ENCODE data around the gene MRPL18.
"Not testable (repeated sequence)": the region's sequence is repeated elsewhere in the genome, so short reads cannot be mapped to it uniquely, and the experiment has no call there.

MRPL18 gene

DNA sequence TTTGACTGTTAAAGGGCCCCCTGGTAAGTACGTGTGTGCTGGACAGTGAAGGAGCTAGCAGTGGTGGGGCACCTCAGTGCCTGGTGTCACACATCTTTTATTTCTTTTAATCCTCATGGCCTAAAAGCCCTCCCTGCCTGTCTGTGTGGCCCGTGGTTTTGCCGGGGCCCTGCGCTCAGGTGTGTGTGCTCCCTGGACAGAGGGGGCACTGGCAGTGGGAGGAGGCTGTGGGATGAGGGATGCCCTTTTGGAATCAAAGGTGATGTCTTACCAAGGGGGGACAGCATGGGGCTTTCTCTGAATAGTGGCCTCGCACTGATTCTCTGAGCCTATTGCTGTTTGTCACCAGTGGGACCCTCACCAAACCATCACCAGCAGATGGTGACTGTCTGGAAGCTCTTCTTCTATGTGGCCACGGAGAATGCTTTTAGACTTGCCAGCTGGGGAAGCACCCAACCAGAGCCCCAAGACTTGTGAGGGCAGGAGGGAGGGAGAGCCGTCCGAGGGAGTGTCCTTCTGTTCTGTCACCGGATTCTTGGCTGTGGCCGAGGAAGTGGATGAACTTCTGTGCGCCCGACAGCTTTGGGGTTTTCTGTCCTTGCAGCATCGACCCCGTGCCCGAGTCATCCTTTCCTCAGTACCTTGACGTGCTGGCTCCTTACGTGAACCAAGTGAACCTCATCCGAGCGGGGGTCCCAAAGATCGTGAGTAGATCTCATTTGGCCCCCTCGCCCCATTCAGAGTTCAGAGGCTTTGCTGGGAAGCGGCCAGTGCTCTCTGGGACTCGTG is 27.9 kb downstream of the MRPL18 start:
- DNase-seq, result no peak

DNA sequence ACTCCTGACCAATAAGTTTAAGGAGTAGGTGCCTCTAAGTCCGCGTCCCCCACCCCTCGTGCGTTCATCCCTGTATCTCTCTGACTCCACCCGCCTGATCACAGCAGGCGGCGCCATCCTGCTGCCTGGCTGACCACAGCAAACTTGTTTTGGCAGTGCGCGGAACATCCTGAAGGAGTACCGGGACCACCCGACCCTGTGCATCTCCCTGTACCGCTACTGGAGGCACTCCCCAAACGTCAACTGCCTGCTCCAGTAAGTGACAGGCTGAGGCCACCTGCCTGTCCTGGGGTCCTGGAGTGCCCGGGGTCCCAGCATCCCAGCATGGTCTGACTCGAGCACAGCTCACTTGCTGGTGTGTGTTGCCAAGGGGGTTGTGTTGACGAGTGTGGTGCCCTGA is 28.8 kb downstream of the MRPL18 start:
- DNase-seq, result no peak

DNA sequence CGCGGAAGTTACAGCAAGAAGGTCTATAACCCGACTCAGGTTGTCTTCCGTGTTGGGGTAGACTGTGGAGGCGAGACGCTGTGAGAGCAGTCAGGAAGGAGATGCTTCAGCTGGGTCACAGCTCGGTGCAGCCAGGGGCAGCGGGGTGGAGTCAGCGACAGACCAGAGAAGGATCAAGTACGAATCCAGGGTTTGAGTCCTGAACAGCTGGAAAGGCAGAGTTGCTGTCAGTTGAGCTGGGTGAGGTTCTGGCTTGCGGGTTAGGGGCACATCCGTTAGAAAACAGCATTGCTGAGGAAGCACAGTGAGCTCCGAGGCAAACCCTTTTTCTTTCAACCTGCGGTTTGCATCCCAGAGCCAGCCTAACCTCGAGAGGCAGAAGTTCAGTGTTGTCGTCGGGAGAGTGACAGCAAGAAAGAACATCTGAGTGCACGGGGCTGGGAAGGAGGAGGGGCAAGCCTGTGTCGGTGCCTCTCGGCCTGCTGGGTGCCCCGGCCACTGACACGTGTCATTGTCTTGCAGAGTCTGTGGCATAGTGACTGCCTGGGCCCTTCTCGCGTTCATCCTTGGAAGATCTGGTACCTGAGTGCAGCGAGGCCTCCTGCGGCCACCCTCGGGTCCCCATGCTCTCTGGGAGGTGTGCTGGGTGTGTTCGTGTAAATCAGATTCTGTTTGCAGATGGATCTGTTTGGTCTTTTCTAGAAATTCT is 29.8 kb downstream of the MRPL18 start:
- no peak for DNase-seq

DNA sequence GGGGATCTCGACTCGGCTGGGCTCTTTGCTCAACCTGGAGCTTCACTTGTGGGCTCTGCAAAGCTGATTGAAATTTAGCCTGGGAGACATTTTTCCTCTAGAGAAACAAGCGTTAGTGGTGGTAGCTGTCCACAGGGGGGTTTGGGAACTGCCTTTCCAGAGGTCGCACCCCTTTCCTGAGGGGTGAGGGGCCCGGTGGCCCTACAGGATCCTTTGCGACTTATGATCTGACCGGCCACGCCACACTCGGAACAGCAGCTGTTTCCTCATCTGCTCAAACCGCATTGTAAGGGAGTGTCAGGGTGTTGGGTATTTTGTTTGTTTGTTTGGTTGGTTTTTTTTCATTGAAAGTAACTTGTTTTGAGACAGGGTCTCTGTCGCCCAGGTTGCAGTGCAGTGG is 30.9 kb downstream of the MRPL18 start:
- no peak for DNase-seq

DNA sequence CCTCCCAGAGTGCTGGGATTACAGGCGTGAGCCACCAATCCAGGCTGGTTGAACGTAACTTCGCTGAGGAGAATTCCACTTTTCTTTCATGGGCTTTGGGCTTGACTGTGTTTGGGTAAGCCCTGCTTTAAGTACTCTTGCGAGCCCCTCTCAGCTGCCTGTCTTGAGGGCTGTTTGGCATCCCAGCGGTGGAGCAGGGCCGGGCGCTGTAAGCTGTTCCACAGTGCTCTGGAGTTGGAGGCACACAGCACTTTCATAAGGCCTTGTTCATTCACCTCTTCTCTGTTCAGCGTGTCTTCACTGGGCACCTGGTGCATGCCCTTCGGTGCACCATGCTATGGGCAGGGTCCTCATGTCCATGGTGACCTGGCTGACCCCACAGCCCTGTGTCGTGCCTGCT is 31.5 kb downstream of the MRPL18 start:
- DNase-seq, result no peak

DNA sequence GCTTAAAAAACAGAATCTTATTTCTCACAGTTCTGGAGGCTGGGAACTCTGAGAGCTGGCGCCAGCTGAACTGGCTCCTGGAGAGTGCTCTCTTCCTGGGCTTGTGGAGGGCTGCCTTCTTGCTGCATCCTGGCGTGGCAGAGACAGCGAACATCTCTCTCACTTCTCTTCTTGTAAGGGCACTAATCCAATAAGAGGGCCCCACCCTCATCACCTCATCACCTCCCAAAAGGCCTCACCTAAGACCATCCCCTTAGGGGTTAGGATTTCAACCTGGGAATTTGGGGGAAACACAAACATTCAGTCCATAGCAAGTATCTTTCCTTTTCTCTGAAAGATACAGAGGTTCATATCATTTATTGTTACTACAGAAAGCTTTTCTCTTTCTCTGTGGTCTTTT is 33.7 kb downstream of the MRPL18 start:
- DNase-seq, result no peak

DNA sequence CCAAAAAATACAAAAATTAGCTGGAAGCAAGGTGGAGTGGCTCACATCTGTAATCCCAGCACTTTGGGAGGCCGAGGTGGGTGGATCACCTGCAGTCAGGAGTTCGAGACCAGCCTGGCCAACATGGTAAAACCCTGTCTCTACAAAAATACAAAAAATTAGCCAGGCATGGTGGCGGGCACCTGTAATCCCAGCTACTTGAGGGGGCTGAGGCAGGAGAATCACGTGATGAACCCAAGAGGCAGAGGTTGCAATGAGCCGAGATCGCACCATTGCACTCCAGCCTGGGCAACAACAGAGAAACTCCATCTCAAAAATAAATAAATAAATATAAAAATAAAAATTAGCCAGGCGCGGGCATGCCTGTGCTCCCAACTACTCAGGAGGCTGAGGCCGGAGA is 34.4 kb downstream of the MRPL18 start:
- DNase-seq, result not testable (repeated sequence)

DNA sequence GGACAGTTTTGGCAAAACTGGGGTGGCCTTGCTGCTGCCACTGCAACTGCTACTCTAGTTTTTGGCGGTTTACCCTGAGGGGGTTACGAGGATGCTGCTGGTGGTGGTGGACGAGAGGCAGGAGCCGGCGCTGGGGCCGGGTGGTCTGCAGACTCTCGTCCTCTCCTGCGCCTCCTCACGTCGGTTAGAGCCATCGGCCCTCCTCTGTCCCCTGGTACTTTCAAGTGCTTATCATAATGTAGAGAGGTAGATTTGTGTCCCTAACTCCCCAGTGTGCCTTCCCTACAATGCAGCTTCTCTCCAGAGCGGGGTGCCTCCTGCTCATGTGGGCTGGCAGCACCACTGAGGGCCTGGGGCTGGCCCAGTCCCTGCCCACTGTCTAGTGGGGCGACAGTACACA is 35.7 kb downstream of the MRPL18 start:
- DNase-seq, result no peak

DNA sequence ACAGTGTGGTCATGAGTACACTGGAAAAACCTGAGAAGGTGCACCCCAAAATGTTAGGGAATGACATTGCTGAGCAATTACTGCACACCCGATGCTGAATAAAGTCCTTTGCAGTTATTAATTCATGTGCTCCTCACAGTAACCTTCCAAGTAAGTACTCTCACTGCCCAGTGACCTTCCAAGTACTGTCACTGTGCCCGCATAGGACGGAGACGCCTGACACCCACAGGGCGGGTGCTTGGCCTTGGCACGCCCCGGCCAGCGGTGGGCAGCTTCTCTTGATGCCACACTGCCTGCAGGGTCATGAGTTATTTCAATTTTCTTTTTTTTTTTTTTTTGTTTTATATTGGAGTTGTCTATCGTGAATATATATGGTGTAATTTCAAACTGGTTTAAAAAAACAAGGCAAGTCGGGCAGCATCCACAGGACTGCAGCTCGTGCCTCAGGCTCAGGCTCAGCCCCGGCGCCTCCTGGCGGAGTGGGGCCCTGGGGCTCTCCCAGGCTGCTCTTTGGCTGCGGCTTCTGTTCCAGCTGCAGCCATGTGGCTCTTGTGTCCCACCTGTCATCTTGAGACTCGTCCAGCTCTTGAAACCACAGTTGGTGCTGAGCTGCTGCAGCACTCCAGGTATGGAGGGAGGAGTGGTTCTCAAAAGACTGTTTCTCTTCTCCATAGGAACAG is 36.8 kb downstream of the MRPL18 start:
- DNase-seq, result no peak

DNA sequence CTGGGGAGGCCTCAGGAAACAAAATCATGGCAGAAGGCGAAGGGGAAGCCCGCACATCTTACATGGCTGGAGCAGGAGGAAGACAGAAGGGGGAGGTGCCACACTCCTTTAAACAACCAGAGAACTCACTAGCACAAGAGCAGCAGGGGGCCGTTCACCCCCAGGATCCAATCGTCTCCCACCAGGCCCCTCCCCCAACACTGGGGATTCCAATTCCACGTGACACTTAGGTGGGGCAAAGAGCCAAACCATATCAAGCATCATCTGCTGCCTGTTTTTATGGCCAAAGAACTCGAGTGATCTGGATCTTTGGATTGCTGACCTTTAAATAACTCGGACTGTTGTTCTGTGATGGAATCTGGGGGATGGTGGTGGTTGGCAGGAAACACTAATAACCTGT is 37.8 kb downstream of the MRPL18 start:
- no peak for DNase-seq

DNA sequence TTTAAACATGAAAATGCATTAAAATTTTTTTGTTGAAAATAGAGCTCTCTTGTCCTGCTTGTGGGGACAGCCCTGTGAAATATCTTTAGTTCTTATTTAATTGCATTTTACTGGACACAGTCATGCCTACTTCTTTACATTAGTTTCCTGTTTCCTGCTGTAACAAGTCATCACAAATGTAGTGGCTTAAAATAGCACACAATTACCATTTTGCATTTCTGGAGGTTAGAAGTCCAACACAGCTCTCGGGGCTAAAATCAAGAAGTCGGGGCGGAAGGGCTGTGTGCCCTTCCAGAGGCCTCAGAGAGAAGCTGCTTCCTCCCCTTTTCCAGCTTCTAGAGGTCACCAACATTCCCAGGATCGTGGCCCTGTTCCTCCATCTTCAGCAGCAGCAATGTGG is 39.3 kb downstream of the MRPL18 start:
- DNase-seq, result no peak

DNA sequence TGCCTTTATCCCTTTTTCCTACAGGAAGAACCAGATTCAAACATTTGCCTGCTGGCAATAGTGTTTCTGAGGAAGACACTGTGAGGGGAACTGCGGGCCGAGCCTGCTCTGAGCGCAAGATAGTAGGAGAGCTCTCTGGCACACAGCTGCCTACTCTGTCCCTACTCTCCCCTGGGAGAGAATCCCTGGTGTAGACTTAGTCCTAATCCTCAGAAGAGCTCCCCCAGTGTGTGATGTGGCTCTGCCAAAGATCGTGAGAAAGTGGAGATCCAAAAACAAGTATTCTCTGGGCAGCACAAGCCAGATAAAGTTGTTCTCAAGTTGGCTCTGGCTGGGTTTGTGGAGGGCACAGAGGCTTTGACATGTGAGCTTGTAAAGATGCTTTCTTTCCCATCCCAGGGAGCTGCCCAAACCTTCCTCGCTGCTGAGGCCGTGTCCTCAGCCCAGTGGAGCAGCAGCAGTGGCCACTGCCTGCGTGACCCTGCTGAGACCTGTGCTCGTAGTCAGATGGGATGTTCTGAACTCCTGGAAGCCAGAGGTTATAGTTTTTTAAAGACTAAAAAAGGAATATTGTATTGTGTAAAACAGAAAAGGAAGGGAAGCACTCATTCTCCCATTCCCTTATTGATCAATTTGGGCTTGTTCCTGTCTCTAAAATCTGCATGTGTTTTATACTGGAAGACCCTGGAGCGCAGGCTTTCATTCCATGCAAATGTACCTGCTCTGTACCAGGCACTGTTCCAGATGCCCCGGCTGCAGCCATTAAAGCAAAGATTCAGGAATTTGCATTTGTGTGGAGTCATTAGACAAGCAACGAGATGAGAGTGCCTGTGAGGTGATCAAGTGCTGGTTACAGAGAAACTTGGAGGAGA is 40.5 kb downstream of the MRPL18 start:
- DNase-seq, result no peak

DNA sequence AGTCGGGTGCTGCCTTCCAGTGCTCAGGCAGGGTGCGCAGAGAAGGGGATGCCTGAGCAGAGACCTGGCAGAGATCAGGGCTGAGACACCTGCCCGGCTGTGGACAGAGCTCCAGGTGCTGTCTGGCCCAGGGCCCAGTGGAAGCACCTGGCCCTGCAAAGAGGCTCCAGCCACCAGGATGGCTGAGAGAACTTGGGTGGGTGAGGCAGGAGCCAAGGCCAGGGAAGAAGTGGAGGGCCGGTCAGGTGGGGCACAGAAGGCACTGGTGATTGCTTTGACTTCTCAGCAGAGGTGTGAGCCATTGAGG is 41.1 kb downstream of the MRPL18 start:
- no peak for DNase-seq

DNA sequence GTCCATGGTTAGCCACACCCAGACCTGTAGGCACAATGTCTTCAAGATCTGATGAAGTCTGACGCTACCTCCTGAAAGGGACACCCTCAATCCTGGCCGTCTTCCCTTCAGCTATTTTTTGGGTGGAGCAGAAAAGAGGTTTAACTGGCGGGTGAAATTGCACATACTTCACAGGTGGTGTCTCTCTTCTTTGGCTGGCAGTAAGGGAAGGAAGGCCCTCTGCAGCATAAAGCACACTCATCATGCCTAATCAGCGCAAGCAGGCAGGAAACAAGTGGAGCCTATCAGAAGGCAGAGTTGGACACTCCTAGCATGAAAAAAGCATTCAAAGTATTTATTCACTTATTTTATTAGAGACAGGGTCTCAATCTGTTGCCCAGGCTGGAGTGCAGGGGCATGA is 42.7 kb downstream of the MRPL18 start:
- DNase-seq, result no peak

DNA sequence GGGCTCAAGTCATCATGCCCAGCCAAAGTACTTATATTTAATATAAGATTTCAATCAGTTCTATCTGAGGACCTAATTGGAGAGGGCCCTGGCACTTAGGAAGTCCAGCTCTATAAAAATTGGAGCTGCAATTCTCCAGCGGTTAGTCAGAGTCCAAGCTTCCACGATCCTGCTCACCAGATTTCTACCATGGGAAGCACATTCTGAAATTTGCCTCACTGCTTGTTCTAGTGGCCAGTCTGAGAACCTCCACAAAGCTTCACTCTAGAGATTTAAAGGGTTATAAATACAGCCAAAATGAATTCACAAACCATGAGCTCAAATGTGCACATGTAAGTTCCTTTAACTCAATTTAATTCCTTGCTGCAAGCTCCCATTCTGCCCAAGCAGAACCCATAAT is 43.3 kb downstream of the MRPL18 start:
- DNase-seq, result no peak

DNA sequence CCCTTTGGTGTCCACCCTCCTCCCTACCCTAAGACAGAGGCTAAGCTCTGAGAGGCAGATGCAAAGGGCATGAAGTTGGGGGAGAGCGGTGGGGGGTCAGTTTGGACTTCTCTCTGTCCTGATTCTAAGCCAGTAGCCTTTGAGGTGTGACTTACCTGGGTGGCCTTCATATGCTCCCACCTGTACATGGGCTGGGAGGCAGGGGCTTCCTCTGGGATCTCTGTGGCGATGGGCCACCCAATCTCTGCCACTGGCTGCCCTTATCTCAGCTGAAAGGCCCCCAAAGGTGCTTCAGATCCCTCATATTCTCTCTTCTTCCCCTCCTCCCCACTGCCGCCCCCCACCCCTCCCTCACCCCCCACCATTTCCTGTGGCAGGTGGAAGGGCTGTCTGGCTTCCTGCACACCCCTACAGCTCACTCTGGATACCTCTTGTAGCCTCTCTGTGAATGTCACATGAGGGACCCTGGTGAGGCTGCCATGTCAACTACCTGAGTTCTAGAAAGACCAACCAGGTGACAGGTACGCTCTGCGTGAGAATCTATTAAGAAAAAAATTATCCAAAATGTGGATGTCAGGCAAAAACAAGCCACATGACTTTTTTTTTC is 43.8 kb downstream of the MRPL18 start:
- no peak for DNase-seq

DNA sequence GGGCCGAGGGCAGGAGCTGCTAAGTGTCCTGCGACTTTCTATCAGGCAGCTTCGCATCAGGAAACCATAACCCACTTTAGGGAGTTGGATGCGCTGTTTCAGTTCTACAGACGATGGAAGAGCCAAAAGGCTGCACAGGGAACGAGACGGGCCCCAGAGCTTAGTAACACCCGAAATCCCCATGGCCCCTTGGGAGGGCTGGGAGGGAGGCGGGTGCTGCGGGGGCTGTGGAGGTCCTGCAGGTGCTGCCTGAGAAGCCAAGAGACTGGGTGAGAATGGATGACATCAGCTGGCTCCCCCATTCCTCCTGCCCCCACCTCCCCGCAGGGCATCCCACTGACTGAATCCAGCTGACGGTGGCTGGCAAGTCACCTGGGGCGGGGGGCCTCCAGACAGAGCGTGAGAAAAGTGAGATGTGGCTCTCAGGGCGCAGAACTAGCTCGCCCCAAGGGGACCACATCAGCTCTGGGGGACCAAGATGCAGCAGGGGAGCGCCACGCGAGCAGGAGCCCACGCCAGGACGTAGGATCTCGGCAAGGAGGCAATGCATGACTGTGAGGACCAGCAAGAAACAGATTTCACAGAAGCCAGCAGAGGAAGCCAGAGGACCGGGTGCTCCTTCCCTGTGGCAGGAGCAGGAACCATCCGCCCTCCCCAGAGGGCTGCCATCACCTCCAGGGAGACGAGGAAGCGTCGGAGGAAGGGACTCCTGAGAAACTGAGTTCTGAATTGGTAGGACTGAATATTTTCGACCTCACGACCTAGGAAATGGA is 46.6 kb downstream of the MRPL18 start:
- DNase-seq, result no peak

DNA sequence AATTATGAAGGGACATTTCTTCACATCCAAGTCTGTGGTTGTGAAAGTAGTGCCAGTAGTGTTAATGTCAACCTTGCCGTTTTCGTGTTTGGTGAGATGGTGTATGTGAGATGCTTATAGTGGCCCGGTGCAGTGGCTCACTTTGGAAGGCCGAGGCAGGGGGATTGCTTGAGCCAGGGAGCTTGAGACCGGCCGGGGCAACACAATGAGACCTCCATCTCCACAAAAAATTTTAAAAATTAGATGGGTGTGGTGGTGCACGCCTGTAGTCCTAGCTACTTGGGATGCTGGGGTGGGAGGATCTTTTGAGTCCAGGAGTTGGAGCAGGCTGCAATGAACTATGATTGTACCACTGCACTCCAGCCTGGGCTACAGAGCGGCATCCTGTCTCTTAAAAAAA is 47.2 kb downstream of the MRPL18 start:
- DNase-seq, result no peak

DNA sequence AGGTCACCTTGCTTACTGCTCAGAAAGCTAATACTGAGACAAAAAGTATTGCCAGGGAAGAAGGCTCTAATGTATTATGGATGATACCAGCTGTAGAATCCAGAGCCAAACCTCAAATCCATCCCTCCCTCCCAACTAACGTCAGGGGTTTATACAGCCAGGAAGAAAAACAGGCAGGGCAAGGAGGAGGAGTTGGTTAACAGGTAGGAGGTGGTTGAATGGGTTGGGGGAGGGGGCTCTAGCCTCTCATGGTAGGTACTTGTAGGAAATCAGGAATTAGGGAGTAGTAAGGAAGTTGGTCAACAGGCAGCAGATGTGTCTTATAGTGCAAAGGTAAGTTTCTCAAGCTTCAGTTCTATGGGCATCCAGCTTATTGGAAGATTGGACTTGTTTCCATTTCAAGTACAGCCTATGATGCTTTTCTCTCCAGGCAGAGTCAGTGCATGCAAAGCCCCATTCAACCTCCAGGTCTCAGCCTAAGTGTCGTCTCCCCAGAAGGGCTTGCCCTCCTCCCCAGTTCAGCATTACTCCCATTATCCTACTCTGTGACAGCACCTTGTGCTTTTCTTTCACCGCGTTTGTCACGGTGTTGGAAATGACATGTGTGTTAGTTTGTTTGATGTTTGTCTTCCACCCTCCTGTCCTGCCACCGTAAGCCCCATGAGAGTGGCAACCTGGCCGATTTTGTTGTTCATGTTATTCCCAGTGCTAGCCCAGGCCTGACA is 47.9 kb downstream of the MRPL18 start:
- no peak for DNase-seq

DNA sequence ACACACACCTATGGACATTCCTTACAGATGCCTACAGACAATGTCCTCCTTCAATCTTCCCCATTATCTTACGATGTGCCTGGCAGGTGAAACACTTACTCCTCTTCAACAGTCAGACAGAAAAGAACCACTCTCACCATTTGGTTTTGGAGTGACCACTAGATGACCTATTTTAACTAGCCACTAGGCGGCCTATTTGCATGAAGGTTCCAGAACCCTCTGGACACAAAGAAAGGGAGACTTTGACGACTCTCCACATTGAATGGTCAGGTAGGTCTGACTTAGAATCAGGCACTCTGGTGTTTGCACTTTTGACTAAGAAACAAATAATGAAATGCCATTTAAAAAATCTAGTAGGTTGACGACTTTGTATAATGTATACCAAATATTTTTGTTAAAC is 51.8 kb downstream of the MRPL18 start:
- DNase-seq, result no peak

Data from T1000 (cell line).